GM12873 (cell line): ENCODE results near the gene ITGAL.

Experiments
- TF ChIP-seq, protein P1 (sequence below): IDR thresholded peaks from 2 replicates; pipeline ENCODE4 v1.5.1; 2012; ENCODE audit warnings: low read depth, mild to moderate bottlenecking, moderate library complexity, low read length, control low read depth; ENCODE audit not compliant: insufficient read depth; ENCODE audit errors: missing control alignments

ITGAL gene

DNA sequence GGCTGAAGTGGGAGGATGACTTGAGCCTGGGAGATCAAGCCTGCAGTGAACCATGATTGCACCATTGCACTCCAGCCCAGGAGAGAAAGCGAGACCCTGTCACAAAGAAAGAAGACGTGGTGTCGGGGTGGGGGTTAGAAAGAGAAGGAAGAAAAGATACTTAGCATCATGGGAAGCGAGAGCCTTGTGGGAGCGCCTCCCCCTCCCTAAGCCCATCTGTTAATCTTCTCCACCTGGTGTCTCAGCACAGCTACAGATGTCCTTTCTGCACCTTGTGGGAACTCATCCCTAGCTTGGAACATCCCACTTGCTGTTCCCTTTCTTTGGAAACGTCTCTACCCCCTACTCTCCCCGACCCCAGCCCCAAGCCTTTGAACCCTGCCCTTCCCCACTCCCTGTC is 93.0 kb downstream of the ITGAL start:
- TF ChIP-seq, protein P1, sequence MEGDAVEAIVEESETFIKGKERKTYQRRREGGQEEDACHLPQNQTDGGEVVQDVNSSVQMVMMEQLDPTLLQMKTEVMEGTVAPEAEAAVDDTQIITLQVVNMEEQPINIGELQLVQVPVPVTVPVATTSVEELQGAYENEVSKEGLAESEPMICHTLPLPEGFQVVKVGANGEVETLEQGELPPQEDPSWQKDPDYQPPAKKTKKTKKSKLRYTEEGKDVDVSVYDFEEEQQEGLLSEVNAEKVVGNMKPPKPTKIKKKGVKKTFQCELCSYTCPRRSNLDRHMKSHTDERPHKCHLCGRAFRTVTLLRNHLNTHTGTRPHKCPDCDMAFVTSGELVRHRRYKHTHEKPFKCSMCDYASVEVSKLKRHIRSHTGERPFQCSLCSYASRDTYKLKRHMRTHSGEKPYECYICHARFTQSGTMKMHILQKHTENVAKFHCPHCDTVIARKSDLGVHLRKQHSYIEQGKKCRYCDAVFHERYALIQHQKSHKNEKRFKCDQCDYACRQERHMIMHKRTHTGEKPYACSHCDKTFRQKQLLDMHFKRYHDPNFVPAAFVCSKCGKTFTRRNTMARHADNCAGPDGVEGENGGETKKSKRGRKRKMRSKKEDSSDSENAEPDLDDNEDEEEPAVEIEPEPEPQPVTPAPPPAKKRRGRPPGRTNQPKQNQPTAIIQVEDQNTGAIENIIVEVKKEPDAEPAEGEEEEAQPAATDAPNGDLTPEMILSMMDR: no peak

DNA sequence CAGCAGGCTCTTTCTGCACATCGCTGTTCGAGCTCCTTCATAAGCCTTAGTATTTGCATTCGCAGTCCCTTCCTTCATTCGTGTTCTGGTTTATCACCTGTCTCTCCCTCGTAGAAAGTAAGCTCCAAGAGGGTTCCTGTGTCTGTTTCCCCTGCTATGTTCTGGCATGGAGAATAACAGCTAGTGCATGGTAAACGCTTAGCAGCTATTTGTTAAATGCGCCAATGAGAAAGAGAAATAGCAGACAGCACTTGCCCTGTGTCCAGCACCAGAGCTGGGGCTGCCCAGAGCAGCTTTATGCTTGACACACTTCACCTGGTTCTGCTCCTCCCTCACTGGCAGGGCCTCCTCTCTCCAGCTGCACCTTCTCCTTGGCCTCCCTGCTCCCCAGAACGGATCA is 93.4 kb downstream of the ITGAL start:
- TF ChIP-seq, protein P1: no peak

DNA sequence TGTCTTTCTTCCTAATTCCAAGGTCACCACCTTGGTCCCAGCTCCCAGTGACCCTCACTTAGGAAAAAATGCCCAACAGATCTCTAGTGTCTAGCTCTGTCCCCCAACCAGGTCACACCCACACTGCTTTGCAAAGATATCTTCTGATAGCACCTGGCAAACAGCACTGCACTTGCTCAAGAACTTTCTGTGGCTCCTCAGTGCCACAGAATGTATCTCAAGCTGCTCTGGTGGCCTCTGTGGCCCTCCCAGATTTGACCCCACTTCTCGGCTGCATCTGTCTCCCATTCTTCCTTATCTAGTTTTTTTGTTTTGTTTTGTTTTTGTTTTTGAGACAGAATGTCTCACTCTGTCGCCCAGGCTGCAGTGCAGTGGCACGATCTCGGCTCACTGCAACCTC is 94.0 kb downstream of the ITGAL start:
- TF ChIP-seq, protein P1: no peak

DNA sequence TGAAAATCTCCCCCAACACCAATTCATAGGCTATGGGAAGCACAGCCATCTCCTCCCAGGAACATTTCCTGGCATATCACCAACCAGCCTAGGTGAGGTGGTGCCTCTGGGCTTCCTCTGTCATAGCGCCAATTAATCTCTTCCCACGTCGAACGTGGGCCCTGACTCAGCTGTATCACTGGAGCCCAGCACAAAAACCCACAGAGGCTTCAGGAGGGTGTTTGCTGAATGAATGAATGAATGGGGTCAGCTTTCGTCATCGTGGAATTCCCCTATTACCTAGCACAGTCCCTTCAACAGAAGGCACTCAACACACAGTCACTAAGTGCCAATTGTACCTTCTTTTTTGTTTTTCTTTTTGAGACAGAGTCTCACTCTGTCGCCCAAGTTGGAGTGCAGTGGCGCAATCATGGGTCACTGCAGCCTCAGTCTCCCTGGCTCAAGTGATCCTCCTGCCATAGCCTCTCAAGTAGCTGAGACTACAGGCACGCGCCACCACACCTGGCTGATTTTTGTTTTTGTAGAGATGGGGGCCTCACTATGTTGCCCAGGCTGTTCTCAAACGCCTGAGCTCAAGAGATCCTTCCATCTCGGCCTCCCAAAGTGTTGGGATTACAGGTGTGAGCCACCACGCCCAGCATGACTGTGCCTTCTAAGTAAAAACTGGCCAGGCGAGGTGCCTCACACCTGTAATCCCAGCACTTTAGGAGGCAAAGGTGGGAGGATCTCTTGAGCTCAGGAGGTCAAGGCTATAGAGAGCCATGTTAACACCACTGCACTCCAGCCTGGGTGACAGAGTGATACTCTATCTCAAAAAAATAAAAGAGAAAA is 94.8 kb downstream of the ITGAL start:
- TF ChIP-seq, protein P1: no peak

DNA sequence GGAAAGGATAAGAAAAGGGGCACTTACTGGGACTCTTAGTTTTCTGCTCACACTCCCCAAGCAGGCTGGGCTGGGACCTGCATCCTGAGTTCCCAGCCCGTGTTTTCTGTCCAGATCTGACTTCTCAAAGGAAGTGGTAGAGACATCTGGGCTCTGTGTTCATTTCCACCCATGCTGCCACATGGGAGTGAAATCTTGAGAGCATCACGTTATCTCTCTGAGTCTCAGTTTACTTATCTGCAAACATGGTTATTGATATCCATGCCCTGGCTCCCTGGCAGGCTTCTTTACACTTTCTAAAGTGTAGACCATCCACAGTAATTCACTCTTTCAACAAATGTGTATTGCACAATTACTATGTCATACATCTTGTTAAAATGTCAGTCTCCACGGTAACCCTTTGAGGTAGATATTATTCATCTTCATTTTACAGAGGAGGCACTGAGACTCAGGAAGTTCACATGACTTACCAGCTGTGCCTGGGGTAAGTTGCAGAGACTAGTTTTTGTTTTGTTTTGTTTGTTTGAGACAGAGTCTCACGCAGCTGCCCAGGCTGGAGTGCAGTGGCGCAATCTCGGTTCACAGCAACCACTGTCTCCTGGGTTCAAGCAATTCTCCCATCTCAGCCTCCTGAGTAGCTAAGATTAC is 95.6 kb downstream of the ITGAL start:
- TF ChIP-seq, protein P1: no peak

DNA sequence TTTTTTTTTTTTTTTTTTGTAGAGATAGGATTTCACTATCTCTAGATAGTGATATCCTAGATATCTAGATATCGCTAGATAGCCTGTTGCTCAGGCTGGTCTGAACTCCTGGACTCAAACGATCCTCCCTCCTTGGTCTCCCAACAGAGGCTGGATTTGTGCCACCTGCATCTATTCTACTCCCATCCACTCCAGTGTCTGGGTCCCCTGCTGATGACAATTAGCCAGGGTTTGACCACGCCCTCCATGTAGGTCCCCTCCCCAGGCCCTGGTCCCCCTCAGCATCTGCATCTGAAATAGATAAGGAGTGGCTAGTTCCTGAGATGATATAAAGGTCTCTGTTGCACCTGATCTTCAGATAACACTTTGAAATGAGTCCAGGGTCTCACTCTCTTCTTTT is 96.7 kb downstream of the ITGAL start:
- TF ChIP-seq, protein P1: no peak

DNA sequence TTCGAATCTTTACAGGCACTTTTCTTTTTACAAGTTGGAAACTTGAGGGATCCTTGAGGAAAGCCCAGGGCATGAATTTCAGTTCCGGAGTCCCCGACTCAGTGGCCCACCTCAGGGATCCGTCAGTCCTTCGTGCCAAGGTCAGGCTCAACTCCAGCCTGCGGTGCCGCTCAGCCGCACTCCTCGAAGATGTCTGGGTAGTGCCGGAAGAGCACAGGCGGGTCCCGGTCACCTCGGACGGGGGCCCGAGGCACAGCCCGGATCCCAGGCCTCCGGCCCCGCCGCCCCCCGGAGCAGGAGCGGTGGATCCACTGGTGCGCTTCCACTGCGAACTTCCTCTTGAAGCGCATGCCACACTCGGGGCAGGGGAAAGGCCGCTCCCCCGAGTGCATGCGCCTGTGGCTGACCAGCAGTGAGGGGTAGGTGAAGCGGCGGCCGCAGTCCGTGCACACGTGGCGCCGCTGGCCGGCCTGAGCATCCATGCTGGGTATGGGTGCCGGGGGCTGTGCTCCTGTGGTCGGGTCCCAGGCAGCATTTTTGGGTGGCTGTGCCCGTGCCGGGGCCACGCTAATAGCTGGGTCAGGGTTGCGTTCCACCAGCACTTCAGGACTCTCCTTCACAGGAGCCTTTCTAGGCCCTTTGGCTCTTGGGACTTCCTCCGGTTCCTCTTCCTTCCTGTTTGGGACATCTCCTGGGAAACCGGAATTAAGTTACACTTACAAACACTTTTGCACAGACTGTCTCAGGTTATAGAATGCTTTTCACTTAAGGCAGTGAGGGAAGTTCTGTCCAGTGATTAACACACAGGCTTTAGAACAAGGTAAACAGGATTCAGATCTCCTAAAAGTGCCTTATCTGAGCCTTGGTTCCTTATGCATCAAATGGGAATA is 97.4 kb downstream of the ITGAL start:
- TF ChIP-seq, protein P1: no peak
